Endothelial cell of umbilical vein (primary cell): ENCODE data around the gene LGMN. TPM values are rescaled to one million over a fixed set of nuclear protein-coding genes. Genes with fewer than 3 reads are reported as not detected.

Experiments used
- BruUV-seq: library from RNA; stranded (reverse); fragments of 400-500 nt; replicated peaks from 2 replicates; lab custom pipeline; 2021; lab: Mats Ljungman, UMichigan
- CTCF ChIA-PET: fragments of 300-600, 350-600 bp; sonication (Branson Sonifier 250); formaldehyde crosslinking; loops from one replicate; lab custom pipeline; 2021; ENCODE audit warnings: antibody characterized with exemption, inconsistent platforms; lab: Charles Lee
- POLR2A ChIA-PET: fragments of 300-600, 350-600 bp; sonication (Branson Sonifier 250); formaldehyde crosslinking; loops from one replicate; lab custom pipeline; 2021; ENCODE audit warnings: antibody characterized with exemption, inconsistent platforms; lab: Charles Lee
- DNase-seq: peaks from one replicate; pipeline ENCODE4 v3.0.0-alpha.2; 2011; ENCODE audit warnings: low read depth, low spot score
- FAIRE-seq: peaks from 2 replicates; lab custom pipeline; 2011; peaks lifted over from hg19 to GRCh38; lab: Jason Lieb, UNC
- H2AFZ ChIP-seq: 2 replicates; pipeline ENCODE4 v1.6.0; 2012; ENCODE audit warnings: low read depth, low read length, control low read depth, inconsistent platforms
- H3K27ac ChIP-seq: 2 replicates; pipeline ENCODE4 v1.5.1; 2011; ENCODE audit warnings: low read depth, mild to moderate bottlenecking, control low read depth, low read length, moderate library complexity; ENCODE audit not compliant: insufficient read depth
- H3K27me3 ChIP-seq, 2 experiments: 2 replicates each; pipeline versions ENCODE4 v1.6.0 to v1.6.1; 2011; ENCODE audit warnings: low read length in 2 of 2, mixed read lengths in 1 of 2; ENCODE audit not compliant: control insufficient read depth in 2 of 2, insufficient read depth in 2 of 2
- H3K36me3 ChIP-seq, 2 experiments: 2 replicates in 1 of 2; 3 replicates in 1 of 2; pipeline ENCODE4 v1.5.1; 2011; ENCODE audit warnings: low read length in 2 of 2, mild to moderate bottlenecking in 1 of 2, moderate library complexity in 1 of 2; ENCODE audit not compliant: control insufficient read depth in 2 of 2, insufficient read depth in 2 of 2; ENCODE audit errors: extremely low read depth in 1 of 2
- H3K4me1 ChIP-seq: 3 replicates; pipeline ENCODE4 v1.5.1; 2011; ENCODE audit warnings: mild to moderate bottlenecking, low read length; ENCODE audit not compliant: control insufficient read depth, insufficient read depth; ENCODE audit errors: extremely low read depth
- H3K4me2 ChIP-seq: 2 replicates; pipeline ENCODE4 v1.6.1; 2011; ENCODE audit warnings: low read length, control low read depth, mixed read lengths; ENCODE audit not compliant: insufficient read depth
- H3K4me3 ChIP-seq, 3 experiments: fragments of 200-600 bp in 1 of 3; sonication (generic), shearing (Covaris generic) in 1 of 3; replicated peaks in 1 of 3; 2 replicates each; pipeline ENCODE4 v1.5.1; 2011 to 2016; ENCODE audit warnings: control low read depth in 3 of 3, low read length in 3 of 3, mild to moderate bottlenecking in 2 of 3, inconsistent platforms in 1 of 3, low read depth in 1 of 3, moderate library complexity in 1 of 3; ENCODE audit not compliant: insufficient read depth in 1 of 3
- H3K79me2 ChIP-seq: 2 replicates; pipeline ENCODE4 v1.6.0; 2012; ENCODE audit warnings: low read length, inconsistent platforms; ENCODE audit not compliant: control insufficient read depth, insufficient read depth
- H3K9ac ChIP-seq: replicated peaks from 2 replicates; pipeline ENCODE3; 2011; ENCODE audit warnings: low read length, control low read depth; ENCODE audit not compliant: insufficient read depth; ENCODE audit errors: extremely low read depth
- H3K9me1 ChIP-seq: replicated peaks from 3 replicates; pipeline ENCODE4 v1.6.0; 2011; ENCODE audit warnings: mild to moderate bottlenecking, low read length; ENCODE audit not compliant: control insufficient read depth, insufficient read depth; ENCODE audit errors: extremely low read depth
- H3K9me3 ChIP-seq: replicated peaks from 2 replicates; pipeline ENCODE4 v1.5.1; 2012; ENCODE audit warnings: low read length, inconsistent platforms; ENCODE audit not compliant: control insufficient read depth, insufficient read depth
- H4K20me1 ChIP-seq: replicated peaks from 2 replicates; pipeline ENCODE3; 2011; ENCODE audit warnings: mild to moderate bottlenecking, low read length; ENCODE audit not compliant: control insufficient read depth, insufficient read depth; ENCODE audit errors: extremely low read depth
- CTCF ChIP-seq, 2 donors: IDR thresholded peaks; 1 replicate in 1 of 2; 2 replicates in 1 of 2; pipeline ENCODE4 v1.5.1; 2011; ENCODE audit warnings: low read length in 2 of 2, mild to moderate bottlenecking in 2 of 2, moderate library complexity in 2 of 2, control low read depth in 1 of 2, inconsistent platforms in 1 of 2, low read depth in 1 of 2; ENCODE audit not compliant: insufficient read depth in 1 of 2; ENCODE audit errors: extremely low read depth in 1 of 2
- FOS ChIP-seq: IDR thresholded peaks from 2 replicates; pipeline ENCODE4 v1.6.1; 2011; ENCODE audit warnings: mild to moderate bottlenecking, low read length, moderate library complexity, borderline replicate concordance; ENCODE audit not compliant: insufficient read depth
- GATA2 ChIP-seq: IDR thresholded peaks from 2 replicates; pipeline ENCODE4 v1.7.0; 2011; ENCODE audit warnings: low read depth, mild to moderate bottlenecking, moderate library complexity, mixed read lengths, low read length; ENCODE audit not compliant: insufficient read length, insufficient read depth
- JUN ChIP-seq: IDR thresholded peaks from 2 replicates; pipeline ENCODE4 v1.6.1; 2011; ENCODE audit warnings: borderline replicate concordance, low read depth; ENCODE audit not compliant: insufficient read length, insufficient read depth
- MAX ChIP-seq: IDR thresholded peaks from 2 replicates; pipeline ENCODE4 v1.6.1; 2011; ENCODE audit not compliant: insufficient read depth, insufficient read length
- dilution Hi-C: fragments of 300-500 bp; cut with MboI; formaldehyde crosslinking; loops from one replicate; pipeline ENCODE4 v1.15.0; 2019; ENCODE audit warnings: low sequenced_read_pairs; ENCODE audit not compliant: extremely low pct_ligation_motif_present
- intact Hi-C: fragments of 100-400 bp; cut with micrococcal nuclease; formaldehyde crosslinking; loops from one replicate; pipeline ENCODE4 v1.10.0; 2022
- polyA plus RNA-seq, 4 experiments: library from polyadenylated mRNA; depleted of rRNA in 3 of 4; stranded (reverse) in 3 of 4; unstranded in 1 of 4; fragments of >200 nt; gene quantifications; 2 replicates each; pipeline versions ENCODE4 v1.2.1 to v1.2.3, GENCODE V29; 2011 to 2012; ENCODE audit warnings: missing spikeins in 1 of 4
- total RNA-seq: library from RNA; stranded (reverse); gene quantifications from 2 replicates; pipeline ENCODE4 v1.2.3, GENCODE V29; 2021

The LGMN gene
- total and polyA plus RNA-seq, 2 donors (not counting 3 experiments of a cell fraction or from before 2014, with no cell fraction given), result 56.7 to 99.2 TPM

GRCh38 chr14:92687681-92688433 is 60.6 kb downstream of the LGMN start:
- Histone ChIP-seq H4K20me1 (no peaks in the 10 kb centered on the region), H3K36me3 (peaks cover 0 to 2% of the 10 kb centered on the region in 2 experiments), H2AFZ (peak overlapping the region; percentile 46), H3K4me2 (peak overlapping the region; percentile 44), H3K4me1 (peaks cover 2% of the 10 kb centered on the region), H3K27ac (no peak overlapping the region), H3K9me1 (no peaks in the 10 kb centered on the region), H3K9ac (no peak overlapping the region), H3K79me2 (no peaks in the 10 kb centered on the region), H3K27me3 (no peaks in the 10 kb centered on the region), H3K4me3 (peak overlapping the region in 1 of 3 experiments; percentile 33), H3K9me3 (no peaks in the 10 kb centered on the region)
- POLR2A ChIA-PET, result interaction anchor here (1.5 kb wide), 1 partner anchor 61 kb away, joined by 5 read pairs; the partner anchor contains the start of gene LGMN
- BruUV-seq, result no TSS peak
- peak; percentile 33 for DNase-seq
- TF ChIP-seq FOS, result no peak
- intact Hi-C loops (loop anchor here (1.0 to 10.0 kb wide), 3 partner anchors 95 to 566 kb away; partner anchors contain the start of genes CPSF2, NDUFB1 and SLC24A4), dilution Hi-C loops (loop anchor here (25.0 kb wide), 1 partner anchor 326 kb away; no protein-coding TSS in a partner anchor)
- CTCF ChIA-PET, result interaction anchor here (0.8 to 7.3 kb wide), 12 partner anchors 18 to 581 kb away, joined by 3 to 118 read pairs (median 6); partner anchors contain the start of genes ATXN3 and GOLGA5
- FAIRE-seq, result no peak

- Histone ChIP-seq H3K4me1 (no peaks in the 10 kb centered on the region), H2AFZ (peak overlapping the region; percentile 32), H3K27me3 (no peaks in the 10 kb centered on the region), H3K27ac (no peak overlapping the region), H4K20me1 (no peaks in the 10 kb centered on the region), H3K9me3 (no peaks in the 10 kb centered on the region), H3K79me2 (no peaks in the 10 kb centered on the region), H3K36me3 (peaks cover 0 to 2% of the 10 kb centered on the region in 2 experiments), H3K9me1 (no peaks in the 10 kb centered on the region), H3K4me3 (peak overlapping the region in 1 of 3 experiments; percentile 33), H3K4me2 (peak overlapping the region; percentile 16), H3K9ac (no peak overlapping the region)
- BruUV-seq, result no TSS peak
- CTCF ChIA-PET, result interaction anchor here (0.5 to 7.3 kb wide), 34 partner anchors 8 to 620 kb away, joined by 3 to 118 read pairs (median 5); partner anchors contain the start of genes CPSF2, GOLGA5, LGMN and NDUFB1
- TF ChIP-seq GATA2, result no peak
- no peak for TF ChIP-seq MAX
- TF ChIP-seq JUN, result no peak
- TF ChIP-seq CTCF (IDR thresholded peaks at IDR 0.05; ENCODE audit: extremely low read depth in 1 of 2, insufficient read depth in 1 of 2, low read depth in 1 of 2, low read length in 2 of 2), result peak; percentile 98 to 99
- POLR2A ChIA-PET, result interaction anchor here (0.7 to 1.5 kb wide), 2 partner anchors 41 to 62 kb away, joined by 3 to 5 read pairs; partner anchors contain the start of gene LGMN
- dilution Hi-C loops (loop anchor here (25.0 kb wide), 1 partner anchor 325 kb away; no protein-coding TSS in a partner anchor), intact Hi-C loops (loop anchor here (1.0 to 10.0 kb wide), 3 partner anchors 96 to 565 kb away; partner anchors contain the start of genes CPSF2, NDUFB1 and SLC24A4)
- DNase-seq (peak; percentile 71), FAIRE-seq (peak; percentile 79)
These were observed 61.5 kb downstream of the LGMN start for GRCh38 chr14:92686900-92687427.
